Loucy (cell line): ENCODE data around the gene PRRX2.

ENCODE experiments used
- H2AFZ ChIP-seq: fragments of 200-600 bp; sonication (generic); 2 replicates; pipeline ENCODE4 v1.6.0; 2016; ENCODE audit warnings: antibody characterized with exemption, mild to moderate bottlenecking, low read length, moderate library complexity
- H3F3A ChIP-seq: fragments of 200-600 bp; 2 replicates; pipeline ENCODE4 v1.6.0; 2016; ENCODE audit warnings: antibody characterized with exemption, low read depth, mild to moderate bottlenecking
- H3K27me3 ChIP-seq: fragments of 200-600 bp; sonication (generic); 2 replicates; pipeline ENCODE4 v1.6.1; 2014; ENCODE audit warnings: low read length, mild to moderate bottlenecking; ENCODE audit not compliant: insufficient read depth, poor library complexity, severe bottlenecking
- H3K36me3 ChIP-seq: fragments of 200-600 bp; sonication (generic); 2 replicates; pipeline ENCODE4 v1.6.1; 2016; ENCODE audit warnings: low read length; ENCODE audit not compliant: insufficient read depth
- H3K4me1 ChIP-seq: fragments of 200-600 bp; sonication (generic); 2 replicates; pipeline ENCODE4 v1.5.1; 2014; ENCODE audit warnings: low read length, mild to moderate bottlenecking; ENCODE audit not compliant: insufficient read depth, poor library complexity, severe bottlenecking
- H3K4me2 ChIP-seq: fragments of 200-600 bp; sonication (generic); 2 replicates; pipeline ENCODE4 v1.6.0; 2014; ENCODE audit warnings: antibody characterized with exemption, low read length, low read depth, mild to moderate bottlenecking; ENCODE audit not compliant: poor library complexity, severe bottlenecking
- H3K4me3 ChIP-seq: fragments of 200-600 bp; sonication (generic); 2 replicates; pipeline ENCODE4 v1.5.1; 2014; ENCODE audit warnings: low read length, mild to moderate bottlenecking, mixed read lengths; ENCODE audit not compliant: poor library complexity, severe bottlenecking
- H3K79me2 ChIP-seq: fragments of 200-600 bp; sonication (generic); 2 replicates; pipeline ENCODE4 v1.6.1; 2014; ENCODE audit warnings: low read length; ENCODE audit not compliant: insufficient read depth
- H3K9ac ChIP-seq: fragments of 200-600 bp; sonication (generic); 2 replicates; pipeline ENCODE4 v1.6.0; 2014; ENCODE audit warnings: mild to moderate bottlenecking, low read depth, low read length, moderate library complexity; ENCODE audit not compliant: poor library complexity, severe bottlenecking
- H3K9me2 ChIP-seq: fragments of 200-600 bp; sonication (generic); replicated peaks from 2 replicates; pipeline ENCODE4 v1.6.1; 2016; ENCODE audit warnings: low read depth, low read length, mixed read lengths
- H3K9me3 ChIP-seq: fragments of 200-600 bp; sonication (generic); 2 replicates; pipeline ENCODE4 v1.6.1; 2014; ENCODE audit warnings: mild to moderate bottlenecking, antibody characterized with exemption, low read length, low read depth; ENCODE audit not compliant: insufficient read depth
- H4K20me1 ChIP-seq: fragments of 200-600 bp; sonication (generic); 2 replicates; pipeline ENCODE4 v1.6.0; 2014; ENCODE audit warnings: antibody characterized with exemption, low read length, mild to moderate bottlenecking; ENCODE audit not compliant: insufficient read depth, poor library complexity, severe bottlenecking
- EZH2phosphoT487 ChIP-seq: fragments of 200-600 bp; IDR thresholded peaks from 2 replicates; pipeline ENCODE4 v1.6.1; 2018; ENCODE audit warnings: antibody characterized with exemption, mild to moderate bottlenecking, moderate library complexity, borderline replicate concordance
- TF ChIP-seq, protein P1 (sequence below): fragments of 200-600 bp; sonication (generic); conservative IDR thresholded peaks from 2 replicates; pipeline ENCODE4 v1.5.1; 2014; ENCODE audit warnings: mild to moderate bottlenecking, antibody characterized with exemption, low read length

The PRRX2 gene

GRCh38 chr9:129674229-129674628 lies 8.8 kb downstream of the PRRX2 start:
- Histone ChIP-seq H3K4me2 (no peak overlapping the region), H3K4me3 (no peak overlapping the region), H3K36me3 (no peaks in the 10 kb centered on the region), H4K20me1 (no peaks in the 10 kb centered on the region), H3K9me3 (no peaks in the 10 kb centered on the region), H3K79me2 (no peaks in the 10 kb centered on the region), H3K4me1 (no peaks in the 10 kb centered on the region), H3F3A (no peaks in the 10 kb centered on the region), H3K9ac (no peak overlapping the region), H3K9me2 (no peaks in the 10 kb centered on the region), H2AFZ (no peak overlapping the region), H3K27me3 (no peaks in the 10 kb centered on the region)
- TF ChIP-seq EZH2phosphoT487, result no peak
- TF ChIP-seq, protein P1, sequence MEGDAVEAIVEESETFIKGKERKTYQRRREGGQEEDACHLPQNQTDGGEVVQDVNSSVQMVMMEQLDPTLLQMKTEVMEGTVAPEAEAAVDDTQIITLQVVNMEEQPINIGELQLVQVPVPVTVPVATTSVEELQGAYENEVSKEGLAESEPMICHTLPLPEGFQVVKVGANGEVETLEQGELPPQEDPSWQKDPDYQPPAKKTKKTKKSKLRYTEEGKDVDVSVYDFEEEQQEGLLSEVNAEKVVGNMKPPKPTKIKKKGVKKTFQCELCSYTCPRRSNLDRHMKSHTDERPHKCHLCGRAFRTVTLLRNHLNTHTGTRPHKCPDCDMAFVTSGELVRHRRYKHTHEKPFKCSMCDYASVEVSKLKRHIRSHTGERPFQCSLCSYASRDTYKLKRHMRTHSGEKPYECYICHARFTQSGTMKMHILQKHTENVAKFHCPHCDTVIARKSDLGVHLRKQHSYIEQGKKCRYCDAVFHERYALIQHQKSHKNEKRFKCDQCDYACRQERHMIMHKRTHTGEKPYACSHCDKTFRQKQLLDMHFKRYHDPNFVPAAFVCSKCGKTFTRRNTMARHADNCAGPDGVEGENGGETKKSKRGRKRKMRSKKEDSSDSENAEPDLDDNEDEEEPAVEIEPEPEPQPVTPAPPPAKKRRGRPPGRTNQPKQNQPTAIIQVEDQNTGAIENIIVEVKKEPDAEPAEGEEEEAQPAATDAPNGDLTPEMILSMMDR, result no peak

DNA sequence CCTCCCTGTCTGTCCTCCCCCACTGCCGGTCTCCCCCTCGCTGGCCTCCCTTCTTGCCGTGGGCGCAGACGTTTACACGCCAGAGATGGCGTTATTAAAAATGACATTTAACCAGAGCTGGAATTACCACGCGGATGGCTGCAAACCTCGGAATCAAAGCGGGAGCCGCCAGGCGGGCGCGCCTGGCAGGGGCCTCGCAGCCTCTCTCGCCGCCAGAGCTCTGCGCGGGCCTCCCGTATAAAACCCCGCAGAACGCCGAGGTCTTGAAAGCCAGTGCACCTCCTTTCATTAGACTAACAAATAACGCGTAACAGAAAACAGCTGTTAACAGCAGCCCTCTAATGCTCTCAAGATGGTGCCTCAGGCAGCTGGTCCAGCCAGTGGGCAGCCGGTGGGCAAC lies 10.2 kb downstream of the PRRX2 start:
- no peaks in the 10 kb centered on the region for H4K20me1 ChIP-seq
- no peaks in the 10 kb centered on the region for H3F3A ChIP-seq
- H3K9ac ChIP-seq, result no peak overlapping the region
- H3K4me3 ChIP-seq, result no peak overlapping the region
- H3K27me3 ChIP-seq, result no peaks in the 10 kb centered on the region
- TF ChIP-seq, protein P1, result no peak
- no peak for TF ChIP-seq EZH2phosphoT487
- no peak overlapping the region for H2AFZ ChIP-seq
- H3K36me3 ChIP-seq, result no peaks in the 10 kb centered on the region
- no peaks in the 10 kb centered on the region for H3K9me2 ChIP-seq
- H3K79me2 ChIP-seq, result no peaks in the 10 kb centered on the region
- H3K9me3 ChIP-seq, result no peaks in the 10 kb centered on the region
- H3K4me2 ChIP-seq, result no peak overlapping the region
- no peaks in the 10 kb centered on the region for H3K4me1 ChIP-seq

DNA sequence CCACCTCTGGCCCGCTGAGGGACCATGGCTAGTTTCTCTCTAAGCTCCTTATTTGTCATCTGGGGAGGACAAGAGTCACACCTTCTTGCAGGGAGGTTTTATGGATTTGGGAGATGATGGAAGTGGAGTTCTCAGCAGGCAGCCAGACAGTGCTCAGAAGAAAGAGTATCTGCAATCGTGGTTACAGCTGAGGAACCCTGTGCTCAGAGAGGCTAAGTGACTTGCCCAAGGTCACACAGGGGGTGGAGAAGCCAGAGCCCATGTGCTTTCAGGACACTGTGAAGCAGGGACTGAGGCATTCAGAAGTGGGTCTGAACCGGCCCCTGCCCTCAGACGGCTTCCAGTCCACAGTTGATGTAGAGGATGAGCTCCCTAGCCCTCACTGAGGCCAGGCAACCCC lies 10.8 kb downstream of the PRRX2 start:
- Histone ChIP-seq H3K4me3 (no peak overlapping the region), H3K9ac (no peak overlapping the region), H3K4me2 (no peak overlapping the region), H3K27me3 (no peaks in the 10 kb centered on the region), H3F3A (no peaks in the 10 kb centered on the region), H3K4me1 (no peaks in the 10 kb centered on the region), H3K36me3 (no peaks in the 10 kb centered on the region), H4K20me1 (no peaks in the 10 kb centered on the region), H3K9me3 (no peaks in the 10 kb centered on the region), H3K79me2 (no peaks in the 10 kb centered on the region), H2AFZ (no peak overlapping the region), H3K9me2 (no peaks in the 10 kb centered on the region)
- TF ChIP-seq, protein P1, result no peak
- no peak for TF ChIP-seq EZH2phosphoT487
